ENCODE data around the gene ENDOG. TPM values are rescaled to one million over a fixed set of nuclear protein-coding genes. Genes with fewer than 3 reads are reported as not detected.

ENDOG gene
- 15.4 to 33.8 TPM (median 31.7 TPM) in 5 replicates for total RNA-seq (2022; extraction: Qiagen RNA extraction)

DNA sequence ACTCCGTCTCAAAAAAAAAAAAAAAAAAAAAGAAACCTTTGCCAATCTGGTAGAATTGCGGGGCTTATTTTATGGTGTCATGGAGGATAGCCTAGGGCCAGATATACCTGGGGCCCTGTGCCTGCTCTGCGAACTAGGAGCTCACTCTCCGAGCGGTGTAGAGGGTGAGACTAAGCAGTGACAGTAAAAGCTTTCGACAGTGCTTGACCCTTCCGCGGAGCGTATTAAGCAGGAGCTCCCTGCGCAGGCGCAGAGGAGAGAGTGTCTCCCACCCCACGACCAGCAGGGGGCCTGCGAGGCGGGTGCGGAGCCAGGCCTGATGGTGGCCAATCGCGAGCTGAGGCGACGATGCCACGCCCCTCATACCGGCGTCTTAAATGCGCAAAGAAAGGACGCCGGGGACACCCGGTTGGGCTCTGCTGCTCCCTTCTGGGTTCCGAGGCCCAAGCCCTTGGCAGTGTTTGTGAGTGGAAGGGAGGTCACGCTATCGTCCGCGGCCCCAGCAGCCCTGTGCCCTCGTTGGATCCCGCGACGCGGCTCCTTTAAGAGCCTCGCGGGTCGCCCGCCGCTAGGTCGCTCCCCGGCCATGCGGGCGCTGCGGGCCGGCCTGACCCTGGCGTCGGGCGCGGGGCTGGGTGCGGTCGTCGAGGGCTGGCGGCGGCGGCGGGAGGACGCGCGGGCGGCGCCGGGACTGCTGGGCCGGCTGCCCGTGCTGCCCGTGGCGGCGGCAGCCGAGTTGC, at the start of gene ENDOG:
Gene ENDOG, plus strand, starts transcription at position 402 of the 740 bp plus-strand sequence. Its CDS starts 185 bp downstream, at position 587.

GRCh38 chr9:128771745-128772519, 46.4 kb upstream of the ENDOG start, which contains the start of gene ZER1:
TSS of gene ZER1 (minus strand) at chr9:128771927. CDS start at chr9:128755565, 16,362 bp downstream.

GRCh38 chr9:128786681-128787601, 31.4 kb upstream of the ENDOG start, which contains the start of gene TBC1D13:
TSS of gene TBC1D13 (plus strand) at chr9:128787253. CDS start at chr9:128787354, 101 bp downstream.

DNA sequence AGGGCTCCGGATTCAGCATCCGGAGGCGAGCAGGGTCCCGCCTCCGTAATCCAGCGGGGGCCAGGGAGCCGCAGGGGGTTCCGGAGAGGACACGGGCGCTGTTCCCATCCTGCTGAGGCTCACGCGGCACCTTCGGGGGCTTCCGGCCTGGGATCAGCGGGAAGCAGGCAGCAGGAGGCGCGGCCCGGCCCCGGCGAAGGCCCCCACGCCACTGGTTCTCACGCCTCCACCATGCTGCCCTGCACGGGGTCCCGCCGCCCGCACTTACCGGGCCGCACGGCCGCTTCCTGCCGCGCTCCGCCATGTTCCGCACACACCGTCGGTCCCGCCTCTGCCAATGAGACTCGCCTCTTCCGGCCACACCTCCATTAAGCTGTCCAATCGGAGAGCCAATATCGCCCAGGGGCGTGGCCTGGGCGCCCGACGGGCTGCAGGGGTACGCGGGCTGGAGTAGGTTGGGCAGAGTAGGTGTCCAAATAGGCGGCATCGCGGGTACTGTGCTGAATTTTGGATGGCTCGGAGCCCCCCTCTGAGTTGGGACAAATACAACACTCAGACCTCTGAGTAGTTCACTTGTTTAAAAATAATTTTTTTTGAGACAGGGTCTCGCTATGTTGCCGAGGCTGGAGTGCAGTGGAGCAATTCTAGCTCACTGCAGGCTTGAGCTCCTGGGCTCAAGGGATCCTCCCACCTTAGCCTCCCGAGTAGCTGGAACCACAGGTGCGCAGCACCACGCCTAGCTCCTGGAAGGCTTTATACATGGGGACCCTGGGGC, 11.4 kb downstream of the ENDOG start, which contains the start of gene SPOUT1:
Gene SPOUT1, minus strand, starts transcription at position 318 of the 775 bp plus-strand sequence. Its CDS starts 14 bp downstream, at position 304.

Other genes starting within 250 kb of the ENDOG start
- 92.7 to 147 TPM (median 145 TPM) in 5 replicates for gene DYNC2I2, start 161.7 kb upstream of the ENDOG start, total RNA-seq (2022; extraction: Qiagen RNA extraction)
- gene SET, start 129.3 kb upstream of the ENDOG start, total RNA-seq (2022; extraction: Qiagen RNA extraction), result 387 to 607 TPM (median 394 TPM) in 5 replicates
- gene PKN3, start 116.0 kb upstream of the ENDOG start, total RNA-seq (2022; extraction: Qiagen RNA extraction), result 11.0 to 19.9 TPM (median 15.3 TPM) in 5 replicates
- 60.2 to 98.7 TPM (median 96.0 TPM) in 5 replicates for gene ZDHHC12, start 94.4 kb upstream of the ENDOG start, total RNA-seq (2022; extraction: Qiagen RNA extraction)
- gene ZER1, start 46.6 kb upstream of the ENDOG start, total RNA-seq (2022; extraction: Qiagen RNA extraction), result 11.2 to 18.4 TPM (median 16.6 TPM) in 5 replicates
- gene TBC1D13, start 31.2 kb upstream of the ENDOG start, total RNA-seq (2022; extraction: Qiagen RNA extraction), result 20.5 to 24.0 TPM (median 21.2 TPM) in 5 replicates
- gene SPOUT1, start 11.3 kb downstream of the ENDOG start, total RNA-seq (2022; extraction: Qiagen RNA extraction), result 22.9 to 50.2 TPM (median 44.3 TPM) in 5 replicates
- 8.4 to 10.0 TPM (median 9.5 TPM) in 5 replicates for gene KYAT1, start 63.5 kb downstream of the ENDOG start, total RNA-seq (2022; extraction: Qiagen RNA extraction)
- 41.0 to 52.8 TPM (median 50.0 TPM) in 5 replicates for gene LRRC8A, start 63.6 kb downstream of the ENDOG start, total RNA-seq (2022; extraction: Qiagen RNA extraction)
- not detected in 5 replicates for gene PHYHD1, start 102.5 kb downstream of the ENDOG start, total RNA-seq (2022; extraction: Qiagen RNA extraction)
- 28.8 to 39.6 TPM (median 36.4 TPM) in 5 replicates for gene DOLK, start 129.1 kb downstream of the ENDOG start, total RNA-seq (2022; extraction: Qiagen RNA extraction)
- gene NUP188, start 129.2 kb downstream of the ENDOG start, total RNA-seq (2022; extraction: Qiagen RNA extraction), result 36.0 to 42.7 TPM (median 40.0 TPM) in 5 replicates
- gene SH3GLB2, start 209.8 kb downstream of the ENDOG start, total RNA-seq (2022; extraction: Qiagen RNA extraction), result 32.3 to 55.6 TPM (median 52.4 TPM) in 5 replicates
- 11.9 to 16.3 TPM (median 15.4 TPM) in 5 replicates for gene MIGA2, start 218.1 kb downstream of the ENDOG start, total RNA-seq (2022; extraction: Qiagen RNA extraction)

Data from A549 treated with CORT108297 at 1 μM for 4 hours (cell line).